H1 (cell line): ENCODE measurements around the gene HIVEP3. TPM values are rescaled to one million over a fixed set of nuclear protein-coding genes. Genes with fewer than 3 reads are reported as not detected.
A peak's percentile ranks its signal among the peaks of the same experiment; 100 is the strongest.

ENCODE experiments used
- CTCF ChIA-PET: fragments of 300-600 bp; sonication (Branson Sonifier 250); formaldehyde crosslinking; loops from one replicate; lab custom pipeline; 2021; ENCODE audit not compliant: partially characterized antibody; lab: Charles Lee
- POLR2A ChIA-PET: fragments of 300-600 bp; sonication (Branson Sonifier 250); formaldehyde crosslinking; loops from one replicate; lab custom pipeline; 2021; ENCODE audit warnings: inconsistent platforms; ENCODE audit not compliant: partially characterized antibody; lab: Charles Lee
- DNase-seq, 2 experiments: peaks; one replicate each; pipeline versions ENCODE4 v3.0.0 to v3.0.0-alpha.2; 2010 to 2022; ENCODE audit warnings: low spot score in 2 of 2, low read depth in 1 of 2, mixed read lengths in 1 of 2
- FAIRE-seq: peaks from 2 replicates; lab custom pipeline; 2011; peaks lifted over from hg19 to GRCh38; lab: Jason Lieb, UNC
- H2AFZ ChIP-seq: 2 replicates; pipeline ENCODE4 v1.8.1; 2012; ENCODE audit warnings: low read length, inconsistent platforms
- H2AK5ac ChIP-seq: 2 replicates; pipeline ENCODE4 v1.6.1; 2013; ENCODE audit warnings: low read depth, low read length
- H2BK120ac ChIP-seq: replicated peaks from 2 replicates; pipeline ENCODE3; 2013; ENCODE audit warnings: low read depth, low read length, inconsistent platforms
- H2BK12ac ChIP-seq: 2 replicates; pipeline ENCODE4 v1.6.1; 2013; ENCODE audit warnings: low read depth, low read length
- H2BK15ac ChIP-seq: 2 replicates; pipeline ENCODE4 v1.6.1; 2013; ENCODE audit warnings: low read length
- H2BK20ac ChIP-seq: 2 replicates; pipeline ENCODE4 v1.6.1; 2013; ENCODE audit warnings: low read length
- H2BK5ac ChIP-seq: 2 replicates; pipeline ENCODE4 v1.6.1; 2013; ENCODE audit warnings: low read depth, low read length
- H3K14ac ChIP-seq: 2 replicates; pipeline ENCODE4 v1.6.1; 2013; ENCODE audit warnings: inconsistent platforms; ENCODE audit not compliant: insufficient read length
- H3K18ac ChIP-seq: 2 replicates; pipeline ENCODE4 v1.6.1; 2013; ENCODE audit warnings: low read length; ENCODE audit errors: extremely low read depth
- H3K23ac ChIP-seq: 2 replicates; pipeline ENCODE4 v1.6.1; 2013; ENCODE audit warnings: inconsistent platforms; ENCODE audit not compliant: insufficient read length
- H3K23me2 ChIP-seq: 2 replicates; pipeline ENCODE4 v1.6.1; 2013; ENCODE audit warnings: low read depth, low read length
- H3K27ac ChIP-seq: 2 replicates; pipeline ENCODE4 v1.6.1; 2011; ENCODE audit warnings: low read depth, low read length, inconsistent platforms
- H3K27me3 ChIP-seq, 4 experiments: replicated peaks in 1 of 4; 1 replicate in 1 of 4; 2 replicates in 3 of 4; pipeline versions ENCODE4 v1.6.1 to v1.8.1; 2011 to 2013; ENCODE audit warnings: low read length in 3 of 4, mild to moderate bottlenecking in 3 of 4, inconsistent platforms in 2 of 4, mixed read lengths in 2 of 4, moderate library complexity in 1 of 4; ENCODE audit not compliant: control insufficient read depth in 3 of 4, insufficient read depth in 3 of 4; ENCODE audit errors: extremely low read depth in 1 of 4
- H3K36me3 ChIP-seq, 4 experiments: 2 replicates each; pipeline versions ENCODE4 v1.6.1 to v1.8.1; 2011 to 2013; ENCODE audit warnings: mild to moderate bottlenecking in 4 of 4, low read length in 3 of 4, moderate library complexity in 2 of 4, control low read depth in 1 of 4, inconsistent platforms in 1 of 4; ENCODE audit not compliant: insufficient read depth in 4 of 4, control insufficient read depth in 2 of 4
- H3K4ac ChIP-seq: replicated peaks from 2 replicates; pipeline ENCODE3; 2013; ENCODE audit warnings: low read length, low read depth, mixed read lengths, inconsistent platforms; ENCODE audit not compliant: insufficient read length
- H3K4me1 ChIP-seq, 4 experiments: replicated peaks in 1 of 4; 1 replicate in 1 of 4; 2 replicates in 3 of 4; pipeline versions ENCODE4 v1.6.1 to v1.8.1; 2011 to 2013; ENCODE audit warnings: low read length in 3 of 4, inconsistent platforms in 2 of 4, mixed read lengths in 1 of 4; ENCODE audit not compliant: insufficient read depth in 4 of 4, control insufficient read depth in 3 of 4
- H3K4me2 ChIP-seq, 2 experiments: 2 replicates each; pipeline versions ENCODE4 v1.6.1 to v1.8.1; 2011 to 2013; ENCODE audit warnings: low read depth in 2 of 2, low read length in 2 of 2, control low read depth in 1 of 2, inconsistent platforms in 1 of 2, mild to moderate bottlenecking in 1 of 2; ENCODE audit not compliant: insufficient read depth in 1 of 2
- H3K4me3 ChIP-seq, 4 experiments: fragments of 200-600, 300-600 bp in 1 of 4; sonication (generic), shearing (Covaris generic), sonication (Bioruptor Twin) in 1 of 4; 2 replicates each; pipeline versions ENCODE4 v1.5.1 to v1.8.1; 2011 to 2016; ENCODE audit warnings: low read length in 4 of 4, low read depth in 3 of 4, control low read depth in 2 of 4, inconsistent platforms in 2 of 4, mild to moderate bottlenecking in 2 of 4, mixed read lengths in 1 of 4, moderate library complexity in 1 of 4; ENCODE audit not compliant: insufficient read depth in 2 of 4; ENCODE audit errors: extremely low read depth in 1 of 4
- H3K56ac ChIP-seq: replicated peaks from 2 replicates; pipeline ENCODE3; 2013; ENCODE audit warnings: low read depth, mild to moderate bottlenecking, mixed read lengths, low read length, inconsistent platforms; ENCODE audit not compliant: insufficient read length
- H3K79me1 ChIP-seq: 2 replicates; pipeline ENCODE4 v1.6.1; 2013; ENCODE audit warnings: low read depth, low read length, control low read depth
- H3K79me2 ChIP-seq, 2 experiments: 2 replicates each; pipeline versions ENCODE4 v1.6.1 to v1.8.1; 2012 to 2013; ENCODE audit warnings: low read length in 2 of 2, mild to moderate bottlenecking in 2 of 2, inconsistent platforms in 1 of 2; ENCODE audit not compliant: insufficient read depth in 2 of 2, control insufficient read depth in 1 of 2
- H3K9ac ChIP-seq, 4 experiments: replicated peaks in 1 of 4; 1 replicate in 1 of 4; 2 replicates in 3 of 4; pipeline versions ENCODE4 v1.6.1 to v1.8.1; 2011 to 2013; ENCODE audit warnings: low read depth in 3 of 4, low read length in 3 of 4, control low read depth in 2 of 4, mild to moderate bottlenecking in 2 of 4, moderate library complexity in 2 of 4, inconsistent platforms in 1 of 4; ENCODE audit errors: extremely low read depth in 1 of 4
- H3K9me3 ChIP-seq, 2 experiments: 2 replicates each; pipeline versions ENCODE4 v1.6.1 to v1.8.1; 2012 to 2013; ENCODE audit warnings: mild to moderate bottlenecking in 2 of 2, moderate library complexity in 2 of 2, control low read depth in 1 of 2, inconsistent platforms in 1 of 2, low read depth in 1 of 2, low read length in 1 of 2, mixed read lengths in 1 of 2; ENCODE audit not compliant: insufficient read depth in 2 of 2
- H4K20me1 ChIP-seq, 2 experiments: replicated peaks in 1 of 2; 2 replicates each; pipeline versions ENCODE3 to v1.8.1; 2011 to 2013; ENCODE audit warnings: inconsistent platforms in 2 of 2, low read length in 2 of 2, mild to moderate bottlenecking in 1 of 2; ENCODE audit not compliant: insufficient read depth in 2 of 2, control insufficient read depth in 1 of 2
- H4K5ac ChIP-seq: 2 replicates; pipeline ENCODE4 v1.6.1; 2013; ENCODE audit warnings: low read length, low read depth, mixed read lengths, inconsistent platforms; ENCODE audit not compliant: insufficient read length
- H4K8ac ChIP-seq: 2 replicates; pipeline ENCODE4 v1.8.0; 2013; ENCODE audit warnings: mild to moderate bottlenecking, moderate library complexity, low read length, inconsistent platforms; ENCODE audit not compliant: insufficient read depth; ENCODE audit errors: extremely low read depth
- H4K91ac ChIP-seq: replicated peaks from 2 replicates; pipeline ENCODE3; 2013; ENCODE audit warnings: low read length, mixed read lengths, inconsistent platforms; ENCODE audit not compliant: insufficient read length
- CBX5 ChIP-seq: fragments of 300-800, 300-1000 bp; sonication (generic); IDR thresholded peaks from 2 replicates; pipeline ENCODE4 v1.7.1; 2016; ENCODE audit warnings: antibody characterized with exemption, low read length, low read depth
- CBX8 ChIP-seq: fragments of 300-800, 300-1000 bp; sonication (generic); IDR thresholded peaks from 2 replicates; pipeline ENCODE4 v1.7.1; 2016; ENCODE audit warnings: low read depth, low read length, borderline replicate concordance
- CTBP2 ChIP-seq: IDR thresholded peaks from 2 replicates; pipeline ENCODE4 v1.7.0; 2011; ENCODE audit warnings: borderline replicate concordance, mild to moderate bottlenecking, moderate library complexity, mixed read lengths, low read length; ENCODE audit not compliant: insufficient read depth, insufficient read length
- HDAC6 ChIP-seq: IDR thresholded peaks from one replicate; pipeline ENCODE4 v1.7.1; 2012; ENCODE audit warnings: low read depth, mild to moderate bottlenecking, inconsistent platforms, low read length, moderate library complexity
- KDM4A ChIP-seq: IDR thresholded peaks from one replicate; pipeline ENCODE4 v1.7.1; 2012; ENCODE audit warnings: low read depth, mild to moderate bottlenecking, moderate library complexity, low read length, inconsistent platforms; ENCODE audit not compliant: severe bottlenecking
- NANOG ChIP-seq: IDR thresholded peaks from 2 replicates; pipeline ENCODE4 v1.6.1; 2011; ENCODE audit warnings: low read length, low read depth, mild to moderate bottlenecking, inconsistent platforms; ENCODE audit not compliant: insufficient read depth, poor library complexity, severe bottlenecking
- POU5F1 ChIP-seq: IDR thresholded peaks from 2 replicates; pipeline ENCODE4 v1.6.1; 2011; ENCODE audit warnings: low read depth, mild to moderate bottlenecking, low read length, moderate library complexity
- RXRA ChIP-seq: IDR thresholded peaks from 2 replicates; pipeline ENCODE4 v1.6.1; 2011; ENCODE audit warnings: low read depth, mild to moderate bottlenecking, low read length, moderate library complexity; ENCODE audit not compliant: insufficient read depth
- SAP30 ChIP-seq: fragments of 300-600 bp; sonication (generic); IDR thresholded peaks from 2 replicates; pipeline ENCODE4 v1.7.1; 2012; ENCODE audit warnings: low read length, moderate library complexity, mild to moderate bottlenecking, inconsistent platforms; ENCODE audit not compliant: insufficient read depth, insufficient replicate concordance
- SIRT6 ChIP-seq: IDR thresholded peaks from one replicate; pipeline ENCODE4 v1.7.1; 2012; ENCODE audit warnings: low read length, inconsistent platforms
- SIX5 ChIP-seq: IDR thresholded peaks from 2 replicates; pipeline ENCODE4 v1.6.1; 2011; ENCODE audit warnings: mild to moderate bottlenecking, low read depth, low read length
- SP1 ChIP-seq: IDR thresholded peaks from 2 replicates; pipeline ENCODE4 v1.6.1; 2011; ENCODE audit warnings: low read depth, low read length
- TAF1 ChIP-seq: IDR thresholded peaks from 2 replicates; pipeline ENCODE4 v1.6.1; 2011; ENCODE audit warnings: mild to moderate bottlenecking, low read depth, low read length
- TEAD4 ChIP-seq: IDR thresholded peaks from 2 replicates; pipeline ENCODE4 v1.6.1; 2012; ENCODE audit warnings: low read depth, low read length, inconsistent platforms, mixed read lengths
- WGBS, 2 experiments: shearing (Covaris generic) in 1 of 2; methylation state at CpG; one replicate each; pipeline versions ENCODE4 v1.1.6 to v1.1.7; 2013 to 2015; ENCODE audit warnings: low lambda C conversion rate in 2 of 2, mixed read lengths in 2 of 2, inconsistent platforms in 1 of 2, low coverage in 1 of 2, missing lambda C conversion rate in 1 of 2; ENCODE audit not compliant: insufficient replicate concordance in 2 of 2, insufficient coverage in 1 of 2, insufficient read length in 1 of 2; ENCODE audit errors: extremely low coverage in 1 of 2, missing lambda C conversion rate in 1 of 2; 5-methylcytosine and 5-hydroxymethylcytosine counted together
- polyA plus RNA-seq, 7 experiments: library from polyadenylated mRNA; depleted of rRNA in 3 of 7; stranded (reverse) in 5 of 7; unstranded in 2 of 7; fragments of >200 nt in 5 of 7; fragments of 200-250 nt in 2 of 7; gene quantifications; 1 replicate in 5 of 7; 2 replicates in 1 of 7; 4 replicates in 1 of 7; pipeline versions ENCODE4 v1.2.1 to v1.2.3, GENCODE V29; 2011 to 2013; ENCODE audit warnings: missing spikeins in 2 of 7, mixed read lengths in 2 of 7
- total RNA-seq: library from RNA; stranded (reverse); fragmentation: NEBNext Ultra II Directional; extraction: Animal tissue kit (Norgen Biotek cat#: 25700); gene quantifications from 2 replicates; pipeline ENCODE4 v1.2.1, GENCODE V29; 2021

Gene HIVEP3
- total and polyA plus RNA-seq, 2 of the 8 experiments (the other 6 are each of a cell fraction or from before 2014, with no cell fraction given): 0.24 to 0.69 TPM

- CTCF ChIA-PET: interaction anchor here (1.1 kb wide), 1 partner anchor 11 kb away, joined by 3 read pairs; no protein-coding TSS in a partner anchor
- no peak overlapping the region for H2AK5ac ChIP-seq
- H2AFZ ChIP-seq: 0 out of 2 replicates have a peak overlapping the region, but pooled peaks have one; percentile 38
- no peak overlapping the region for H3K18ac ChIP-seq
- no peak overlapping the region; the same call in 1 of the 2 replicates for H2BK12ac ChIP-seq
- H3K56ac ChIP-seq: no peak overlapping the region
- H3K23ac ChIP-seq: no peak overlapping the region
- no peak overlapping the region for H4K91ac ChIP-seq
- no peak overlapping the region for H3K4ac ChIP-seq
- H2BK5ac ChIP-seq: no peak overlapping the region
- H3K27ac ChIP-seq: no peak overlapping the region
- no peak overlapping the region for H2BK20ac ChIP-seq
- no peak overlapping the region for H3K9ac ChIP-seq
- H4K20me1 ChIP-seq: no peaks in the 10 kb centered on the region
- H3K4me2 ChIP-seq: no peak overlapping the region
- FAIRE-seq: no peak
- no peaks in the 10 kb centered on the region for H3K79me2 ChIP-seq
- no peaks in the 10 kb centered on the region for H3K9me3 ChIP-seq
- H3K79me1 ChIP-seq: no peaks in the 10 kb centered on the region
- H2BK120ac ChIP-seq: no peak overlapping the region
- POLR2A ChIA-PET: interaction anchor here (0.8 kb wide), 1 partner anchor 12 kb away, joined by 4 read pairs; no protein-coding TSS in a partner anchor
- H3K4me3 ChIP-seq: no peak overlapping the region
- H4K8ac ChIP-seq: no peak overlapping the region
- WGBS, 2 experiments: 56% methylated on average over 2 of the region's 2 CpGs; no CpG with 5 or more reads in 1 of the 2 experiments
- no peak overlapping the region for H2BK15ac ChIP-seq
- no peak for DNase-seq
- H3K23me2 ChIP-seq: no peaks in the 10 kb centered on the region
- TF ChIP-seq TAF1 (no peak), SAP30 (no peak), RXRA (no peak), SIRT6 (no peak), SP1 (no peak), POU5F1 (no peak), TEAD4 (no peak), NANOG (no peak), CBX8 (no peak), CTBP2 (no peak), HDAC6 (no peak), SIX5 (no peak), KDM4A (no peak), CBX5 (no peak)
- H3K36me3 ChIP-seq: no peaks in the 10 kb centered on the region
- H4K5ac ChIP-seq: no peak overlapping the region
- H3K14ac ChIP-seq: no peak overlapping the region
- peaks cover 0 to 3% (median 0%) of the 10 kb centered on the region in 4 experiments; a peak in 3 of 7 replicates for H3K4me1 ChIP-seq
- no peaks in the 10 kb centered on the region for H3K27me3 ChIP-seq
These were observed 76.4 kb downstream of the HIVEP3 start for GRCh38 chr1:41842326-41842725.
